D721Med (cell line): ENCODE results near the gene PRSS3.
"Not testable (repeated sequence)": the region's sequence is repeated elsewhere in the genome, so short reads cannot be mapped to it uniquely, and the experiment has no call there.

Experiments
- DNase-seq: peaks from one replicate; pipeline ENCODE4 v3.0.0; 2011; ENCODE audit warnings: low spot score; ENCODE audit not compliant: insufficient read length
- FAIRE-seq: peaks from 2 replicates; lab custom pipeline; 2011; peaks lifted over from hg19 to GRCh38; lab: Jason Lieb, UNC
- TF ChIP-seq, protein P1 (sequence below): IDR thresholded peaks from 2 replicates; pipeline ENCODE4 v1.5.1; 2012; ENCODE audit warnings: mild to moderate bottlenecking, control low read depth; ENCODE audit not compliant: insufficient read depth; ENCODE audit errors: missing control alignments

PRSS3 gene

GRCh38 chr9:33795281-33795680, at the start of gene PRSS3:
Gene PRSS3 (plus strand): TSS chr9:33795561. CDS start chr9:33795574, 13 bp downstream.
- no peak for FAIRE-seq
- DNase-seq: no peak
- TF ChIP-seq, protein P1, sequence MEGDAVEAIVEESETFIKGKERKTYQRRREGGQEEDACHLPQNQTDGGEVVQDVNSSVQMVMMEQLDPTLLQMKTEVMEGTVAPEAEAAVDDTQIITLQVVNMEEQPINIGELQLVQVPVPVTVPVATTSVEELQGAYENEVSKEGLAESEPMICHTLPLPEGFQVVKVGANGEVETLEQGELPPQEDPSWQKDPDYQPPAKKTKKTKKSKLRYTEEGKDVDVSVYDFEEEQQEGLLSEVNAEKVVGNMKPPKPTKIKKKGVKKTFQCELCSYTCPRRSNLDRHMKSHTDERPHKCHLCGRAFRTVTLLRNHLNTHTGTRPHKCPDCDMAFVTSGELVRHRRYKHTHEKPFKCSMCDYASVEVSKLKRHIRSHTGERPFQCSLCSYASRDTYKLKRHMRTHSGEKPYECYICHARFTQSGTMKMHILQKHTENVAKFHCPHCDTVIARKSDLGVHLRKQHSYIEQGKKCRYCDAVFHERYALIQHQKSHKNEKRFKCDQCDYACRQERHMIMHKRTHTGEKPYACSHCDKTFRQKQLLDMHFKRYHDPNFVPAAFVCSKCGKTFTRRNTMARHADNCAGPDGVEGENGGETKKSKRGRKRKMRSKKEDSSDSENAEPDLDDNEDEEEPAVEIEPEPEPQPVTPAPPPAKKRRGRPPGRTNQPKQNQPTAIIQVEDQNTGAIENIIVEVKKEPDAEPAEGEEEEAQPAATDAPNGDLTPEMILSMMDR: no peak

GRCh38 chr9:33748633-33749304, 46.6 kb upstream of the PRSS3 start:
- FAIRE-seq (no peak), DNase-seq (no peak)
- TF ChIP-seq, protein P1: no peak

DNA sequence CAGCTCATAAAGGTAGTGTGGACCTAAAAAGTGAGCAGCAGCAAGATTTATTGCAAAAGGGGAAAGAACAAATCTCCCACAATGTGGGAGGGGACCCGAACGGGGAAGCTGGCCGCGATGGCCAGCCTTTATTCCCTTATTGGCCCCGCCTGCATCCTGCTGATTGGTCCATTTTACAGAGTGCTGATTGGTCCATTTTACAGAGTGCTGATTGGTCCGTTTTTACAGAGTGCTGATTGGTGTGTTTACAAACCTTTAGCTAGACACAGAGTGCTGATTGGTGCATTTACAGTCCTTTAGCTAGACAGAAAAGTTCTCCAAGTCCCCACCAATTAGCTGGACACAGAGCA, 46.1 kb upstream of the PRSS3 start:
- FAIRE-seq, DNase-seq: not testable (repeated sequence)

DNA sequence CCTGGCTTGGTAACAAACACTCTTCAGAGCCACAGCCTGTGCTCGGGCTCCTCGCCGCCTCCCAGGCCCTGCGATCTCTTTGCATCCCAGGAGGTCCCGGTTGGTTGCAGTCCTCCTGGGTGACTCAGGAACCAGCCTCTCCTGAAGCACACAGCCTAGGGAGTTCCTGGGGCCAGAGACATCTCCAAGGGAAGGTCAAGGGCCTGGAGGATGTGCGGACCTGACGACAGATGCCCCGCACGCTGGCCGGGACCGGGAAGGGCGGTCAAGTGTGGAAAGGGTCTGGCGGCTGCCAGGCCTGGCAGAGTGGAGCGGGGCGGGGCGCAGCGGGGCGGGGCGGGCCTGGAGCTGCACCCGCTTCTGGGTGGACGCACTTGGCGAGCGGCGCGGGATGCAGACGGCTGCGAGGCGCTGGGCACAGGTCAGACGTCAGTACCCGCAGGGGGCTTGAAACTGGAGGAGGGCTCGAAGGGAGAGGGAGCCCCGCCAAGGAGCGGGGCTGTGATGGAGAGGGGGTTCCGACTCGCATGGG, 45.0 kb upstream of the PRSS3 start:
- FAIRE-seq: no peak
- no peak for DNase-seq
- TF ChIP-seq, protein P1: no peak

DNA sequence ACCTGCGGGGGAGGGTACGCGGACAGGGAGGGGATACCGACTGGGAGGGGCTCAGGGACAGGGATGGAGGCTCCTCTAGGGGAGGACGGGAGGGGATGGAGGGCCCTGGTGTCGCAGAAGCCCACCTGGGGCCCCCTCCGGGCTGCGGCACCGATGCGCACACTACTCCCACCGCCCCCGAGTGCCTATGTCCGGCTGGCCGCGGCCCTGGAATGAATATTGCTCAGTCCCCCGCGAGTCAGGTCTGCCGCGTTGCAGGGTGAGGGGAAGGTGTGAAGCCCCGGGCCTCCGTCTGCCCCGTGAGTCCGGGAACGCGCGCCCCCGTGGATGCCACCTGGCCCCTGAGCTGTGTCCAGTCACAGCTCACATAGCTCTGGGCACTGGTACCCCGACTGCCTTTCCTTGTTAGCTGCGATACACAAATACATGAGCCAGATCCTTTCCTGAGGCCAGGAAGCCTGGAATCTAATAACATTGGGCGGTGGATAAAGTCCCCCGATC, 44.5 kb upstream of the PRSS3 start:
- TF ChIP-seq, protein P1: no peak
- DNase-seq (no peak), FAIRE-seq (no peak)

DNA sequence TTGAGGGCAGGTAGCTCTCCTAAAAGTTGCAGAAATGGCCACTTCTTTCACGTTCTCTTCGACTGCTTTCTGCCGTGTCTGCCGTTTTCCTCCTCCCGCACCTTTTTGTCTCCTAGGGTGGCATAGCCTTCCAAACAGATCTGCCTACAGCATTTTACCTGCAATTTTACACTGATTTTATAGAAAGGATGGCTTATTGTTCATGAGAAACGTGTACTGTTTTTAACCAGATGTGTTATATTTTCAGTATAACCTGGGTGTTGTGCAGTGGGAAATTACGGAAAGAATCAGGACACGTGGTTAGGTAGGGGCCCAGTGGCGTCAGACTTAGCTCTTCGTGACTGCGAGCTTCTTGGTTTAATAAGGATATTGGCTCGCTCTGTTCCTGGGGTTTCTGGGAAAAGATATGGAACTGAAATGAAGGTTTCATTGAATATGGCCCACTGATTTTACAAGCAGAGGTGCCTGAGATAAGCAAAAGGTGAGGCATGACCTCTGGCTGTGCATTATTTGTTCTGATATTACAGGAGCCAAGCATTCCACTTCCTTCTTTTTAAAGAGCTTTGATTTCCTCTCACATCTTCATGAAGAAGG, 43.7 kb upstream of the PRSS3 start:
- no peak for DNase-seq
- no peak for FAIRE-seq

DNA sequence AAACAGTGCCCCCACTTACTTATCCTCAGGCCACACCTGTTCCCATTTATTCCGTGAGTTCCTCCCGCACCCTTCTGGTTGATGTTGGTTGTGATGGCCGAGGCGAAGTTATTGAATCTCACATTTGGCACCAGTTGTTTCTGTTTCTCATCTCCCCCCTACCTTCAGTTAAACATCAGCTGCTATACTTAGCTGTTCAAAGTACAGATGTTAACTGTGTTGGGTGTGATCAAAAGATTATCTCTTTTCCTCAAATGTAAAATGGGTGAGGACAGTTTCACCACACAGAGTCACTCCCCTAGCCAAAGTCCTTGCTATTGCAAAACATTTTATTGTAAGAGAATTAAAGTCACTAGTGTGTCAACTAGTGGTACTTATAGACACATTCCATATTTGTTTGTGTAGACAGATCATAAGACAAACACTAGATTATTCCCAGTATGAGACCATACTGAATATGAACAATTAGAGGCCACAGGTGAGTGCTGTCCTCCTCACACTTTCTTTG, 43.2 kb upstream of the PRSS3 start:
- FAIRE-seq: no peak
- no peak for DNase-seq
- TF ChIP-seq, protein P1: no peak

More for the DNA sequence above, 43.7 kb upstream of the PRSS3 start:
- TF ChIP-seq, protein P1: no peak

- not testable (repeated sequence) for FAIRE-seq, DNase-seq
These were observed 42.6 kb upstream of the PRSS3 start for GRCh38 chr9:33752789-33753188.

DNA sequence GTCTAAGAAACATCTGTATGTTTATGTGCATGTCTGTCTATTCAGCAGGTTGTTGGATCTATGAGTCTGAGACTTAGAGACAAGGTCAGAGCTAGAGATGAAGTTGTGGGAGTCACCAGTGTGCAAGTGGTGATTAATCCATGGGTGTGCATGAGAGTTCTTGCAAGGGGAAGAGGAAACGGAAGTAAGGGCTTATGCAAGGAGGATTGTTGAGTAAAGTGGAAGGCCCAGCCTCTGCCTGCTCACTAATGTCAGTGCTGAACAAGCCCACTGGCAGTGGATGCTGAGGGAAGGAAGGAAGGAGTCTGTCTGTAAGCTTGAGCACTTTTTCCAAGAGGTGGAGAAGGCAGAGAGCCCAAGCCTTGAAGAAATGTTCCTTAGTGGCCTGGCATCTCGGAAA, 35.7 kb upstream of the PRSS3 start:
- not testable (repeated sequence) for DNase-seq, FAIRE-seq
